MCF 10A (cell line): ENCODE data around the gene TBCD. TPM values are rescaled to one million over a fixed set of nuclear protein-coding genes. Genes with fewer than 3 reads are reported as not detected.
A peak's percentile ranks its signal among the peaks of the same experiment; 100 is the strongest.

Experiments
- BruUV-seq: library from RNA; stranded (reverse); fragments of 400-500 nt; replicated peaks from 2 replicates; lab custom pipeline; 2021; lab: Mats Ljungman, UMichigan
- CTCF ChIA-PET: fragments of 300-600 bp; sonication (Branson Sonifier 250); formaldehyde crosslinking; extraction: SDS; loops from one replicate; lab custom pipeline; 2021; ENCODE audit warnings: antibody characterized with exemption, inconsistent platforms; lab: Yijun Ruan, JAX
- POLR2A ChIA-PET: fragments of 300-600, 350-650 bp; sonication (Branson Sonifier 250); formaldehyde crosslinking; extraction: SDS; loops from one replicate; lab custom pipeline; 2020; ENCODE audit warnings: antibody characterized with exemption, inconsistent platforms; lab: Yijun Ruan, JAX
- DNase-seq: peaks from one replicate; pipeline ENCODE4 v3.0.0-alpha.2; 2018; ENCODE audit not compliant: unreplicated experiment
- H3K27ac Mint-ChIP-seq: one replicate; pipeline ENCODE4 v1.8.0; 2022; ENCODE audit warnings: mild to moderate bottlenecking, low read depth, mixed read lengths; ENCODE audit not compliant: unreplicated experiment
- H3K27me3 Mint-ChIP-seq: one replicate; pipeline ENCODE4 v1.8.0; 2022; ENCODE audit warnings: mixed read lengths; ENCODE audit not compliant: insufficient read depth, unreplicated experiment
- H3K36me3 Mint-ChIP-seq: one replicate; pipeline ENCODE4 v1.8.0; 2022; ENCODE audit warnings: mild to moderate bottlenecking, moderate library complexity, mixed read lengths; ENCODE audit not compliant: insufficient read depth, unreplicated experiment
- H3K4me1 Mint-ChIP-seq: one replicate; pipeline ENCODE4 v1.8.0; 2022; ENCODE audit warnings: mixed read lengths; ENCODE audit not compliant: insufficient read depth, unreplicated experiment
- H3K4me3 Mint-ChIP-seq: one replicate; pipeline ENCODE4 v1.8.0; 2022; ENCODE audit warnings: mild to moderate bottlenecking, moderate library complexity, mixed read lengths; ENCODE audit not compliant: unreplicated experiment
- H3K9me3 Mint-ChIP-seq: one replicate; pipeline ENCODE4 v1.8.0; 2022; ENCODE audit warnings: mixed read lengths; ENCODE audit not compliant: unreplicated experiment
- CTCF ChIP-seq: fragments of 200-600 bp; IDR thresholded peaks from one replicate; pipeline ENCODE4 v1.8.0; 2022; ENCODE audit warnings: antibody characterized with exemption, mild to moderate bottlenecking; ENCODE audit not compliant: unreplicated experiment
- intact Hi-C: fragments of 100-400 bp; cut with micrococcal nuclease; formaldehyde crosslinking; loops from 2 replicates; pipeline ENCODE4 v1.14.1; 2022
- total RNA-seq: library from RNA; stranded (reverse); gene quantifications from 2 replicates; pipeline ENCODE4 v1.2.3, GENCODE V29; 2022

Gene TBCD
- total RNA-seq, 1 experiment from 2014 or later, result 76.2 TPM

- BruUV-seq, result no TSS peak
- intact Hi-C loops, result no loop called here
- peaks cover 21% of the 10 kb centered on the region for H3K36me3 Mint-ChIP-seq
- POLR2A ChIA-PET, result interaction anchor here (0.7 kb wide), 1 partner anchor 26 kb away, joined by 3 read pairs; no protein-coding TSS in a partner anchor
- H3K4me3 Mint-ChIP-seq, result no peak overlapping the region
- no peak overlapping the region for H3K27ac Mint-ChIP-seq
- DNase-seq, result peak; percentile 84
- H3K27me3 Mint-ChIP-seq, result no peaks in the 10 kb centered on the region
- TF ChIP-seq CTCF, result no peak
- CTCF ChIA-PET, result no interaction called here
- H3K9me3 Mint-ChIP-seq, result no peaks in the 10 kb centered on the region
- H3K4me1 Mint-ChIP-seq, result peaks cover 27% of the 10 kb centered on the region
Observed at GRCh38 chr17:82791532-82791931, 39.7 kb downstream of the TBCD start.

GRCh38 chr17:82793974-82794630 is 42.2 kb downstream of the TBCD start:
- no TSS peak for BruUV-seq
- Mint-ChIP-seq H3K27ac (no peak overlapping the region), H3K4me1 (peaks cover 11% of the 10 kb centered on the region), H3K4me3 (no peak overlapping the region), H3K36me3 (peaks cover 33% of the 10 kb centered on the region), H3K9me3 (no peaks in the 10 kb centered on the region), H3K27me3 (no peaks in the 10 kb centered on the region)
- ChIA-PET POLR2A (interaction anchor here (0.7 kb wide), 1 partner anchor 1275 kb away, joined by 3 read pairs; no protein-coding TSS in a partner anchor), CTCF (interaction anchor here (1.4 kb wide), 1 partner anchor 12 kb away, joined by 4 read pairs; no protein-coding TSS in a partner anchor)
- TF ChIP-seq CTCF, result no peak
- no peak for DNase-seq
- intact Hi-C loops, result no loop called here

DNA sequence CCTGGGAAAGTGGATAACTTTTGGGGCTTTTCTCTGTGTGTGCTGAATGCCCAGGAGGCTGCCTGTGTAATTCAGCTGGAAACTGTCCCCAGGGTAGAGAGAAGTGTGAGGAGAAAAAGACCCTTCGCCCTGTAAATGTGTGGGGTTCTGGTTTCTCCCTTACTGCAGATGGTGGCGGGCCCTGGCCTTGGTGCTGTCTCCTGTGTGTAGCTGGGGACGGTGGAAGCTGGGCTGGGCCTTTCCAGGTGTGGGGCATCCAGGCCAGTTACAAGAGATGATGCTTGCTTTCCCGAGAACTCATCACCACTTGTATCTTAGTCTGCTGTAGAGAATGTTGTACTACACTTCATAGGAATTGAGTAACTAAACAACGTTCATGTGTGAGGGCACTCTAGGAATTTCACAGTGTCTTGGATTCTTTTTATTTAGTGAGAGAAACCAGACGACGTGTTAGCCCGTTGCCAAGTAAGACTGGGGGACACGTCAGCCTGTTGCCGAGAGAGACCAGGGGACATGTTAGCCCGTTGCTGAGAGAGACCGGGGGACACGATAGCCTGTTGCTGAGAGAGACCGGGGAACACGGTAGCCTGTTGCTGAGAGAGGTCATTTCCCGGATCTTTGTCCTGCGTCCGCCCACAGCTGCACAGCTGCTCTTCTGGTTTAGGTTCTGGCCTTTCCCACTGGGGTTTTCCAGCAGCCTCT is 43.1 kb downstream of the TBCD start:
- CTCF ChIA-PET, result interaction anchor here (1.4 kb wide), 1 partner anchor 13 kb away, joined by 4 read pairs; no protein-coding TSS in a partner anchor

More for the DNA sequence above, 43.1 kb downstream of the TBCD start:
- H3K27ac Mint-ChIP-seq, result no peak overlapping the region
- H3K4me1 Mint-ChIP-seq, result peaks cover 8% of the 10 kb centered on the region
- peaks cover 34% of the 10 kb centered on the region for H3K36me3 Mint-ChIP-seq
- no peaks in the 10 kb centered on the region for H3K27me3 Mint-ChIP-seq
- intact Hi-C loops, result no loop called here
- POLR2A ChIA-PET, result interaction anchor here (0.7 kb wide), 1 partner anchor 1276 kb away, joined by 3 read pairs; no protein-coding TSS in a partner anchor
- no TSS peak for BruUV-seq
- H3K4me3 Mint-ChIP-seq, result no peak overlapping the region
- no peaks in the 10 kb centered on the region for H3K9me3 Mint-ChIP-seq
- no peak for DNase-seq
- no peak for TF ChIP-seq CTCF
